HG03378 (cell line): ENCODE data around the gene SNX3.
"Not testable (repeated sequence)": the region's sequence is repeated elsewhere in the genome, so short reads cannot be mapped to it uniquely, and the experiment has no call there.

Experiments used
- ATAC-seq: cut with Tn5 transposase; IDR thresholded peaks from one replicate; pipeline ENCODE4 v1.9.1; 2021; ENCODE audit warnings: mild to moderate bottlenecking, moderate library complexity; ENCODE audit not compliant: unreplicated experiment

Gene SNX3

DNA sequence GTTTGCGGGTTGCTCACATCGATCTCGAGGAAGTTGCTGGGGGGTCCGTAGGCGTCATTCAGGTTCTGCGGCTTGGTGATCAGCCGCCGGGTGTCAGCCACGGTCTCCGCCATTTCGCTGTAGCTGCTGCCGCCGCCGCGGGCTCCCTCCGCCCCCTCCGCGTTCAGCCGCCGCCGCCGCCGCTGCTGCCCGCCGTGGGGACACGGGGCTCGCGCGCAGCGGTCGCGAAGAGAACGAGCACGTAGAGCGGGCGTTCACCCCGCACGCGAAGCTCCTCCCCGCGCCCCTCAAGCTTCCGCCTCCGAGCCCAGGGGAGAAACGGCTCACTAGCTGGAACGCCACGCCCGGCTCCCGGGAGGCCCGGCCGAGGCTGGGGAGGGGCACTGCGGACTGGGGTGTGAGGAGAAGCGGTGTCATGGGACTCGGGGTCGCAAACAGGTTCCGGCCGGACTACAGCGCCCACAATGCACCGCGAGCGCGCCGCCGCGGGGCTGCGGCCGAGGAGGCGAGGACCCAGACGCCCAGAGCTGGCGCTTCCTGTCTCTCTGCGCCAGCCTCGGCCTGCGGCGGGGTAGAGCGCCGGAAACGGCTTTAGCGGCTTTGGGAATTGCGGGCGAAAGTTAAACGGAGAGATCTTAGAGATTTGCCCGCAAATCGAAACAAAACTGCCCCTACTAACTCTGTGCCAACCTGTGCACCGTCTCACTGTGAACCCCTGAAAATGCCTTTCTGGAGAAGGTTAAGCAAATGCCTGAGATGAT, at the start of gene SNX3:
TSS of gene SNX3 (minus strand) at position 232 of the 761 bp plus-strand sequence. CDS start at position 113, 119 bp downstream.
- ATAC-seq = peak; percentile 80

DNA sequence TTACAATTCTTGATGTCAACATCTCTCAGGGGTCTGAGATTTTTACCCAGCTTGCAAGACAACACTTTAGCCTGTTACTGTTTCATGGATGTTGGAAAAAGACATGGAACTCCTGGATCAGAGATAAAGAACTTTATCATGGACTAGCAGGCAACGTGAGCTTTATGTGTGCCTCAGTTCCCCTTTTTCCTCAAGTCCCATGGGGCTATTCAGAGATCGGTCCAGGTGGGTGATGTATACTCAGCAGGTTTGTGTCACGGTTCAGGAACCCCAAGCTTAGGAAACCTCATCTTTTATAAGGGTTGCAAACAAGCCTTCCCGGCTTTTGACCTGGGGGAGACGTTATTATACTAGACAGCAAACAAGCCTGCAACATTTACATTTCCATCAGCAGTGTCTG, 49.0 kb upstream of the SNX3 start:
- ATAC-seq = no peak

- not testable (repeated sequence) for ATAC-seq
These were observed 47.8 kb upstream of the SNX3 start for GRCh38 chr6:108308641-108309040.

- no peak for ATAC-seq
These were observed 43.8 kb upstream of the SNX3 start for GRCh38 chr6:108304646-108305045.

GRCh38 chr6:108302386-108302785, 41.5 kb upstream of the SNX3 start:
- no peak for ATAC-seq

GRCh38 chr6:108295676-108296075, 34.8 kb upstream of the SNX3 start:
- no peak for ATAC-seq

DNA sequence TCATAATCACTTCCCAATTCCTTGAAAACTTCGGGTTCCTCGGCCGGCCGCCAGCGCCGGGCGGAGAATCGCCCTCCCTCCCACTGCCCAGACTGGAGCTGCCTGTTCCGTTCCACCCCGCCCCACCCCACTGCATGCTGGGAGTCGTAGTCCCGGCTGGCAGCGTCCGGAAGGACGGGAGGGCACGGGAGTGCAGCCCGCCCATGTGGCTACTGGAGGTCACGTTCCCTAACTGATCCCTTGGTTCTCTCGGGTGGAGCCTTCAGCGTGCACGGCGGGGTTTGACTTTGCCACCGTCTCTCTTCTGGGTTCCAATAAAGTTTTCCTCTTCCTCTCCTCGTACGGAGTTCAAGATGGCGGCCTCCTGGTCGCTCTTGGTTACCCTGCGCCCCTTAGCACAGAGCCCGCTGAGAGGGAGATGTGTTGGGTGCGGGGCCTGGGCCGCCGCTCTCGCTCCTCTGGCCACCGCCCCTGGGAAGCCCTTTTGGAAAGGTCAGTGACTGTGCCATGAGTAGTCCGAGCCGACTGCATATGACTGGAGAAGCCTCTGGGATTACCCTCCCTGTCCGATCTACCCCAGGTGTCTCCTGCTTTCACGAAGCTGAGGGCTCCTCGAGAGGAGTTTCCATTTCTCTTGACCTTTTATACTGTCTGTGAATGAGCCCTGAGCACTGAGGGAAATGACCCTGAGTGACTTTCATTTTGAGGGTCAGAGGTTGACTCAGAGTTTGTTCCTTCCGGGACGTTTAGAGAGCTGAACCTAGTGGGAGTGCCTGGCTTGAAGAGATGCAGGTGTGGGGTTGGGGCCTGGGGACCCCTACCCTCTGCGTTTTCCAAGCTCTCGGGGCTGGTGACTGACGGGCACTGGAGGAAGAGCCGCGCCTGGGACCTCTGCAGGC, 34.1 kb upstream of the SNX3 start, which contains the start of gene AFG1L:
TSS of gene AFG1L (plus strand) at position 328 of the 899 bp plus-strand sequence. CDS start at position 354, 26 bp downstream.
- peak; percentile 77 for ATAC-seq

GRCh38 chr6:108294297-108294726, 33.5 kb upstream of the SNX3 start:
- ATAC-seq = peak; percentile 12

DNA sequence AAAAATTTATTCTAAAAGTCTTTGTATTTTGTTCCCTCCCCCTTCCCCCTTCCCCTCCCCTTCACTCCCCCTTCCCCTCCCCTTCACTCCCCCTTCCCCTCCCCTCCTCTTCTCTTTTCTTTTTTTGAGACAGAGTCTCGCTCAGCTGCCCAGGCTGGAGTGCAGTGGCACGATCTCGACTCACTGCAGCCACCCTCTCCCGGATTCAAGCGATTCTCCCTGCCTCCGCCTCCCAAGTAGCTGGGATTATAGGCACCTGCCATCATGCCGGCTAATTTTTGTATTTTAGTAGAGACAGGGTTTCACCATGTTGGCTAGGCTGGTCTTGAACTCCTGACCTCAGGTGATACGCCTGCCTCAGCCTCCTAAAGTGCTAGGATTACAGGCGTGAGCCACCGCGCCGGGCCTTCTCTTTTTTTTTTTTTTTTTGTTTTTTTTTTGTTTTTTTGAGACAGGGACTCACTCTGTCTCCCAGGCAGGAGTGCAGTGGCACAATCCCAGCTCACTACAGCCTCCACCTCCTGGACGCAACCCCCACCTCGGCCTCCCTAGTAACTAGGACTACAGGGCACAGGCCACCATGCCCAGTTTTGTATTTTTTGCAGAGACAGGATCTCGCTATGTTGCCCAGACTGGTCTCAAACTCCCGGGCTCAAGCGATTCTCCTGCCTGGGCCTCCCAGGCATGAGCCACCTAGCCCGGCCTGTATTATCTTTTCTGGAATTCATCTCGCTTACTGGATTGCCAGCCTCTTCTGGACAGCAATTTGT, 32.9 kb upstream of the SNX3 start:
- no peak for ATAC-seq

GRCh38 chr6:108292561-108292960, 31.7 kb upstream of the SNX3 start:
- ATAC-seq = not testable (repeated sequence)

DNA sequence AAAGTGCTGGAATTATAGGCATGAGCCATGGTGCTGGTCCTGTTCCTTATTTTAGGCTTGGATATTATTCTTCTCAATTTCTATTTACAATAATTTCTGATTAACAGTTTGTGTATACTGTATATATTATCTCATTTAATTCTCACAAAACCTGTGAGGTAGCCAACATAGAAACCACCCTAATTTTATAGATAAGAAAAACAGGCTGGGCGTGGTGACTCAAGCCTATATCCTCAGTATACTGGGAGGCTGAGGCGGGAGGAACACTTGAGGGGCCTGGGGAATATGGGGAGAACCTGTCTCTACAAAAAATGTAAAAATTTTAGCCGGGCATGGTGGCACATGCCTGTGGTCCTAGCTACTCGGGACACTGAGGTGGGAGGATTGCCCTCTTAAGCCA, 30.3 kb upstream of the SNX3 start:
- no peak for ATAC-seq

- ATAC-seq = no peak
These were observed 27.9 kb upstream of the SNX3 start for GRCh38 chr6:108288742-108289141.

DNA sequence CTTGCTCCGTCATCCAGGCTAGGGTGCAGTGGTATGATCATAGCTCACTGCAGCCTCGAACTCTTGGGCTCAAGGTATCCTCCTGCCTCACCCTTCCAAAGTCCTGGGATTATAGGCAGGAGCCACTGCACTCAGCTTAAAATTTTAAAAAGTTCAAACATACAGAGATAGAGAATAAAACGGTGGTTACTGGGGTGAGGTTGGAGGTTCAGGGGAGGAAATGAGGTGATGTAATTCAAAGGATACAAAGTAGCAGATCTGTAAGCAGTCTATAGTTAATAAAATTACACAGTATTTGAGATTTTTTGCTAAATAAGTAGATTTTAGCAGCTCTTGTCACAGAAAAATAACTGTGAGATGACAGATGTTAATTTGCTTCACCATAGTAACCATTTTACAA, 26.5 kb upstream of the SNX3 start:
- ATAC-seq = no peak

- no peak for ATAC-seq
These were observed 25.5 kb upstream of the SNX3 start for GRCh38 chr6:108286366-108286765.

GRCh38 chr6:108285381-108285780, 24.5 kb upstream of the SNX3 start:
- ATAC-seq = no peak

DNA sequence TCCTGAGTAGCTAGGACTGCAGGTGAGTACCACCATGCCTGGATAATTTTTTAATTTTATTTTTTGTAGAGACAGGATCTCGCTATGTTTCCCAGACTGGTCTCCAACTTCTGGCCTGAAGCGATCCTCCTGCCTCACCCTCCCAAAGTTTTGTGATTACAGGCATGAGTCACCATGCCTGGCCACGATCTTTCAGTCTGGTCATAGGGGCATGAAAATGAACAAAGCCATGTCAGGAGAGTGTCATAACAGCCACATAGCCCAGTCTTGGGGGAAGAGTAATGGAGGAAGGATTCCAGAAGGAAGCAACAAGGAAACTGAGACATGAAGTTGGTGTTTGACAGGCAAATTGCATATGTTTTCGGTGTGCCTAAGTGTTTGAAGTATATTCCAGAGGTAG, 17.0 kb upstream of the SNX3 start:
- no peak for ATAC-seq

GRCh38 chr6:108277295-108277694, 16.5 kb upstream of the SNX3 start:
- no peak for ATAC-seq

GRCh38 chr6:108275976-108276375, 15.1 kb upstream of the SNX3 start:
- ATAC-seq = no peak

DNA sequence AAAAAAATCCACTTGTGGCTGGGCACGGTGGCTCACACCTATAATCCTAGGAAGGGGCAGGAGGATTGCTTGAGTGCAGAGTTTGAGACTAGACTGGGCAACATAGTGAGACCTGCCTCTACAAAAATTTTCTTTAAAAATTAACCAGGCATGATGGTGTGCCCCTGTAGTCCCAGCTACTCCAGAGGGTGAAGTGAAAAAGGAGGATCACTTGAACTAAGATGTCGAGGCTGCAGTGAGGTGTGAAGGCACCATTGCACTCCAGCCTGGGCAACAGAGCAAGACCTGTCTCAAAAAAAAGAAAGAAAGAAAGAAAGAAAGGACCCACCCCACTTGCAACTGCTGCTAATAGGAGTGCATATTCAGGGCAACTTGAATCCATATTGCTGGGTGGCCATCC, 13.7 kb upstream of the SNX3 start:
- no peak for ATAC-seq

- ATAC-seq = not testable (repeated sequence)
These were observed 9.1 kb upstream of the SNX3 start for GRCh38 chr6:108269955-108270354.

GRCh38 chr6:108268845-108269244, 8.0 kb upstream of the SNX3 start:
- no peak for ATAC-seq
